Right lobe of liver (tissue), 6 donors: ENCODE results near the gene MPPED1. TPM values are rescaled to one million over a fixed set of nuclear protein-coding genes. Genes with fewer than 3 reads are reported as not detected.

Experiments used
- ATAC-seq, 4 donors: fragments of 200-7000 bp; cut with Tn5 transposase; one replicate each; pipeline ENCODE4 v1.9.1; 2020; ENCODE audit warnings: mild to moderate bottlenecking in 4 of 4, moderate library complexity in 4 of 4
- DNase-seq, 3 donors: peaks; one replicate each; pipeline ENCODE4 v3.0.0-alpha.2; 2020
- H3K27ac ChIP-seq, 3 donors: fragments of 200-600 bp; one replicate each; pipeline ENCODE4 v1.8.0; 2022
- H3K27me3 ChIP-seq, 2 donors: fragments of 200-600 bp; one replicate each; pipeline ENCODE4 v1.8.0; 2022
- H3K36me3 ChIP-seq, 4 donors: fragments of 200-600 bp; sonication (generic) in 1 of 4; one replicate each; pipeline versions ENCODE4 v1.5.1 to v1.8.0; 2017 to 2022; ENCODE audit warnings: control low read depth in 1 of 4
- H3K4me1 ChIP-seq, 4 donors: fragments of 200-600 bp; sonication (generic) in 1 of 4; one replicate each; pipeline versions ENCODE4 v1.5.1 to v1.8.0; 2017 to 2022; ENCODE audit warnings: control low read depth in 1 of 4
- H3K4me3 ChIP-seq, 3 donors: fragments of 200-600 bp; one replicate each; pipeline ENCODE4 v1.8.0; 2022
- H3K9me3 ChIP-seq, 4 donors: fragments of 200-600 bp; sonication (generic) in 1 of 4; one replicate each; pipeline versions ENCODE4 v1.5.1 to v1.8.0; 2017 to 2022; ENCODE audit warnings: control low read depth in 1 of 4
- CTCF ChIP-seq, 4 donors: fragments of 200-600 bp in 3 of 4; fragments of 450-650 bp in 1 of 4; IDR thresholded peaks; one replicate each; pipeline versions ENCODE4 v1.5.1 to v1.8.0; 2016 to 2022; ENCODE audit warnings: antibody characterized with exemption in 4 of 4, mild to moderate bottlenecking in 2 of 4
- POLR2A ChIP-seq: fragments of 450-650 bp; IDR thresholded peaks from one replicate; pipeline ENCODE4 v1.6.1; 2017; ENCODE audit warnings: antibody characterized with exemption, mild to moderate bottlenecking
- WGBS: methylation state at CpG from one replicate; pipeline ENCODE4 v1.1.6; 2018; ENCODE audit warnings: low coverage, low lambda C conversion rate; ENCODE audit not compliant: insufficient coverage; ENCODE audit errors: missing lambda C conversion rate; 5-methylcytosine and 5-hydroxymethylcytosine counted together
- intact Hi-C, 2 donors: fragments of 100-400 bp; cut with DNase I; formaldehyde crosslinking; loops; one replicate each; pipeline versions ENCODE4 v1.11.2 to v1.14.1; 2022
- total RNA-seq, 6 experiments: library from RNA; depleted of rRNA in 2 of 6; stranded (reverse); fragments of >200 nt in 2 of 6; fragmentation: NEBNext Ultra II Directional in 3 of 6; extraction: Animal tissue kit (Norgen Biotek cat#: 25700) in 3 of 6; gene quantifications; one replicate each; pipeline versions ENCODE4 v1.1.0 to v1.2.4, GENCODE V29; 2016 to 2023
- donor health status: DM: no; HTN: yes; CAD: no.
- donor health status: DM: no; HTN: no; CAD: no.
- donor health status: DM: no; HTN: no; CAD: no.
- donor health status: DM: no; HTN: yes; CAD: no.
- donor health status: DM: no; HTN: yes; CAD: no.

MPPED1 gene
- total RNA-seq, 6 experiments from 2014 or later = 2.4 to 13.8 (median 11.3) TPM

- TF ChIP-seq CTCF (IDR thresholded peaks at IDR 0.05) = no peak
- no peak for TF ChIP-seq POLR2A
- peak in 1 of 3 donors; percentile 35 for DNase-seq
- no peaks in the 10 kb centered on the region for H3K4me1 ChIP-seq
- H3K27ac ChIP-seq = no peak overlapping the region
- intact Hi-C loops = no loop called here
- no peaks in the 10 kb centered on the region for H3K27me3 ChIP-seq
- no peaks in the 10 kb centered on the region for H3K9me3 ChIP-seq
- no peak for ATAC-seq
- no peaks in the 10 kb centered on the region for H3K36me3 ChIP-seq
- WGBS = 67% methylated on average over 1 of the region's 7 CpGs
- H3K4me3 ChIP-seq = no peak overlapping the region
Measured at GRCh38 chr22:43426816-43427215, 15.0 kb downstream of the MPPED1 start.

GRCh38 chr22:43427296-43428004 is 15.6 kb downstream of the MPPED1 start:
- 78% methylated on average over 19 of the region's 23 CpGs for WGBS
- Histone ChIP-seq H3K27me3 (no peaks in the 10 kb centered on the region), H3K36me3 (no peaks in the 10 kb centered on the region), H3K4me3 (no peak overlapping the region), H3K9me3 (no peaks in the 10 kb centered on the region), H3K27ac (no peak overlapping the region), H3K4me1 (no peaks in the 10 kb centered on the region)
- DNase-seq (peak in 1 of 3 donors; percentile 35), ATAC-seq (no peak)
- intact Hi-C loops = no loop called here
- TF ChIP-seq POLR2A (no peak), CTCF (IDR thresholded peaks at IDR 0.05) (no peak)

- Histone ChIP-seq H3K4me3 (no peak overlapping the region), H3K27me3 (no peaks in the 10 kb centered on the region), H3K27ac (no peak overlapping the region), H3K36me3 (no peaks in the 10 kb centered on the region), H3K4me1 (no peaks in the 10 kb centered on the region), H3K9me3 (no peaks in the 10 kb centered on the region)
- no peak for ATAC-seq
- whole genome bisulfite sequencing = 29% methylated on average over 1 of the region's 10 CpGs
- intact Hi-C loops = no loop called here
- DNase-seq = peak in 1 of 3 donors; percentile 37
- no peak for TF ChIP-seq POLR2A
- no peak for TF ChIP-seq CTCF (IDR thresholded peaks at IDR 0.05)
Measured at GRCh38 chr22:43428005-43428485, 16.2 kb downstream of the MPPED1 start.

GRCh38 chr22:43428521-43428920 is 16.7 kb downstream of the MPPED1 start:
- 100% methylated on average over 2 of the region's 9 CpGs for WGBS
- H3K36me3 ChIP-seq = no peaks in the 10 kb centered on the region
- no peaks in the 10 kb centered on the region for H3K9me3 ChIP-seq
- intact Hi-C loops = no loop called here
- no peak for TF ChIP-seq CTCF (IDR thresholded peaks at IDR 0.05)
- no peak for TF ChIP-seq POLR2A
- H3K4me1 ChIP-seq = no peaks in the 10 kb centered on the region
- DNase-seq (peak in 1 of 3 donors; percentile 11), ATAC-seq (no peak)
- H3K27me3 ChIP-seq = no peaks in the 10 kb centered on the region
- no peak overlapping the region for H3K27ac ChIP-seq
- H3K4me3 ChIP-seq = no peak overlapping the region
